Tibial nerve (tissue), 3 donors: Measurements from ENCODE around the gene NRN1L.

Experiments
- CTCF ChIP-seq, 5 experiments: fragments of 200-600 bp in 3 of 5; fragments of 450-650 bp in 2 of 5; sonication (generic) in 3 of 5; IDR thresholded peaks; one replicate each; pipeline ENCODE4 v1.5.1; 2016 to 2019; ENCODE audit warnings: antibody characterized with exemption in 5 of 5, mild to moderate bottlenecking in 3 of 5, moderate library complexity in 2 of 5
- POLR2A ChIP-seq, 2 donors: fragments of 450-650 bp; IDR thresholded peaks; one replicate each; pipeline ENCODE4 v1.6.1; 2017; ENCODE audit warnings: antibody characterized with exemption in 2 of 2, mild to moderate bottlenecking in 2 of 2, moderate library complexity in 2 of 2

DNA sequence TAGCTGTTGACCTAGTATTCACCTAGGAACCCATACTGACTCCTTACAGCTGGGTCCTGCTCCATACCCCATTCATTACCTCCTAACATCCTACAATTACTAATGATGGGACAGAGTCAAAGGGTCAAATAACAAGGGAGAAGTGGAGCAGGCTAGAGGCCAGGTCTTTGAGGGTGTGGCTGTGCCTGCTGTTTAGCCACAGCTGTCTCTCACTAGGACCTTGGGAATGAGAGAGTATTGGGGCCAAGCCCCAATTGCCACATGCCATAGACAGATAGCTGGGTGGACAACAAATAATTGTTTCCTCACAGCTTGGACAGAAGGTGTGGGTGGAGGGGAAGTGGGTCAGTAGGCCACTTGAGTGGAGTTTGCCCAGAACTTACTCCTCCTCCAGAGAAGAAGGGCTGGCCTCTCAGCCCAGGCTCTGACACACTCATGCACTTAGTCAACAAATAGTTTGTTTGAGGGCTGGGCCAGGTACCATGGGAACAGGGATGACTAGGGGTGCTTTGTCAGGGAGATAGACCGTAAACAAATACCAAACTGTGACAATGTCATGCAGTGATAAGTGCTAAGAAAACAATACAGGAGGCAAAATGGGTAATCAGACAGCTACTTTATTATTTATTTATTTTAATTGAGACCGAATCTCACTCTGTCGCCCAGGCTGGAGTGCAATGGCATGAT lies 27.0 kb upstream of the NRN1L start:
- no peak for TF ChIP-seq CTCF (IDR thresholded peaks at IDR 0.05)
- no peak for TF ChIP-seq POLR2A (IDR thresholded peaks at IDR 0.05)
